ENCODE measurements around the gene MCUR1. TPM values are rescaled to one million over a fixed set of nuclear protein-coding genes. Genes with fewer than 3 reads are reported as not detected.

MCUR1 gene
- total and polyA plus RNA-seq, 10 of the 15 experiments (the other 5 are each of a cell fraction or from before 2014, with no cell fraction given) = 4.4 to 43.9 (median 18.3) TPM

GRCh38 chr6:13788820-13789219 lies 25.5 kb downstream of the MCUR1 start:
- ChIA-PET RAD21 (ENCODE audit: unreplicated experiment) (no interaction called here), SMC1A (ENCODE audit: uncharacterized antibody, unreplicated experiment) (no interaction called here), POLR2A (interaction anchor here (0.6 kb wide), 1 partner anchor 118 kb away, joined by 6 read pairs; no protein-coding TSS in a partner anchor), CTCF (interaction anchor here (1.5 kb wide), 1 partner anchor 278 kb away, joined by 4 read pairs; no protein-coding TSS in a partner anchor)
- Histone ChIP-seq H3K27me3 (replicated peaks in 1 of 2; ENCODE audit: control insufficient read depth in 2 of 2, insufficient read depth in 2 of 2, low read length in 1 of 2) (no peaks in the 10 kb centered on the region), H3K9me3 (replicated peaks; ENCODE audit: control insufficient read depth, insufficient read depth, low read length) (no peaks in the 10 kb centered on the region), H3K4me2 (ENCODE audit: control insufficient read depth, insufficient read depth) (no peak overlapping the region), H3K9ac (ENCODE audit: control insufficient read depth, insufficient read depth, low read length) (no peak overlapping the region), H3K27ac (ENCODE audit: control insufficient read depth, insufficient read depth) (no peak overlapping the region), H3K4me3 (no peak overlapping the region), H3K36me3 (ENCODE audit: control insufficient read depth in 2 of 2, insufficient read depth in 2 of 2, low read length in 1 of 2) (peaks cover 1 to 9% of the 10 kb centered on the region in 2 experiments; a peak in 2 of 4 replicates), H2AFZ (ENCODE audit: control insufficient read depth, low read depth, low read length) (no peak overlapping the region), H4K20me1 (ENCODE audit: control insufficient read depth, insufficient read depth) (no peaks in the 10 kb centered on the region), H3K4me1 (ENCODE audit: control insufficient read depth, insufficient read depth, low read length) (no peaks in the 10 kb centered on the region), H3K79me2 (ENCODE audit: control insufficient read depth, insufficient read depth, low read length) (no peaks in the 10 kb centered on the region)
- intact Hi-C loops (cut with micrococcal nuclease; ENCODE audit: unreplicated experiment) (no loop called here), in situ Hi-C loops (cut with MboI) (no loop called here)
- BruUV-seq (replicated peaks) = no TSS peak
- ATAC-seq (no peak), DNase-seq (ENCODE audit: low read depth, low spot score) (no peak), FAIRE-seq (no peak)
- 97% methylated on average over 6 of the region's 6 CpGs for WGBS (ENCODE audit: insufficient coverage, insufficient replicate concordance, low lambda C conversion rate, missing lambda C conversion rate)
- TF ChIP-seq IRF3 (IDR thresholded peaks at IDR 0.05) (no peak), IRF5 (IDR thresholded peaks at IDR 0.05; ENCODE audit: borderline replicate concordance) (no peak), PAX8 (IDR thresholded peaks at IDR 0.05) (no peak), SREBF2 (IDR thresholded peaks at IDR 0.05; ENCODE audit: low read length) (no peak), PBX3 (IDR thresholded peaks at IDR 0.05; ENCODE audit: insufficient replicate concordance, low read depth, low read length) (no peak), HDGF (IDR thresholded peaks at IDR 0.05) (no peak), REST (IDR thresholded peaks at IDR 0.05; ENCODE audit: low read depth, low read length) (no peak), CUX1 (IDR thresholded peaks at IDR 0.05; ENCODE audit: insufficient replicate concordance, low read depth, low read length) (no peak)

Data from GM12878 (cell line).